Epithelial cell of prostate (primary cell): ENCODE data around the gene BNIP5.
"Not testable (repeated sequence)": the region's sequence is repeated elsewhere in the genome, so short reads cannot be mapped to it uniquely, and the experiment has no call there.

Experiments used
- DNase-seq: peaks from one replicate; pipeline ENCODE4 v3.0.0-alpha.2; 2011; ENCODE audit warnings: low read depth, low spot score
- H3K27ac ChIP-seq: fragments of 450-650 bp; 2 replicates; pipeline ENCODE4 v1.5.1; 2017; ENCODE audit warnings: mild to moderate bottlenecking

BNIP5 gene

DNA sequence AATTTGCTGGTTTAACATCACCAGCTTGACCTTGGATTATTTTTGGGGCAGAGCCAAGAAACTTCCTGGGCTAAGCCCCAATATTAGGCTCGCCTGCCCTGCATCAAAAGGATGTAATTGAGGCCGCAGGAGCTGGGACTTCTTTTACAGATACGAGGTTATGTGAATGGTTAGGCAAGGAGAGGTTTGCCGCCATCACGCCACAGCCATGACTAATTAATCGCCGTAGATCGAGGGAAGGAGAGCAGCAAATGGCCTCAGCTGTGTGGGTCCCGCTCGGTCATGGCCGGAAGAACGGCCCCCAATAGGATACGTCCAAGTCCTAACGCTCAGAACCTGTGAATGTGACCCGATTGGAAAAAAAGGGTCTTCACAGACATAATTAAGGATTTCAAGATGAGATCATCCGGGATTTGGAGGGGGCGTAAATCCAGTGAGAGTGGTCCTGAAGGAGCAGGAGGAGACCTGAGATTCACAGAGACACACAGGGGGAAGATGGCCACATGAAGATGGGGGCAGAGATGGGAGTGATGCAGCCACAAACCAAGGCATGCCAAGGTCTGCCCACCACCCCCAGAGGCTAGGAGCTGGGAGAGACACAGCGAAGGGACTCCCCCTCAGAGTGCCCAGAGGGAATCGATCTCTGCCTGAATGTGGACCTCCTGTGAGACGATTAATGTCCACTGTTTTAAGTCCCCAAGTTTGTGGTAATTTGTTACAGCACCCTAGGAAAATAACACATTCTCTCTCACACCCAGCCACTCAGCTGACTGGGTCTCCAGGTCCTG lies 10.0 kb upstream of the BNIP5 start:
- DNase-seq, result no peak
- H3K27ac ChIP-seq, result no peak overlapping the region

- DNase-seq, result no peak
- no peak overlapping the region for H3K27ac ChIP-seq
Observed at GRCh38 chr6:36345681-36346466, 9.2 kb upstream of the BNIP5 start.

GRCh38 chr6:36343109-36343680 lies 6.5 kb upstream of the BNIP5 start:
- no peak for DNase-seq

GRCh38 chr6:36340618-36341454 lies 4.1 kb upstream of the BNIP5 start:
- H3K27ac ChIP-seq, result no peak overlapping the region
- DNase-seq, result no peak

More at GRCh38 chr6:36343109-36343680, 6.5 kb upstream of the BNIP5 start:
- H3K27ac ChIP-seq, result no peak overlapping the region

- no peak overlapping the region for H3K27ac ChIP-seq
- DNase-seq, result no peak
Observed at GRCh38 chr6:36340306-36340617, 3.6 kb upstream of the BNIP5 start.

DNA sequence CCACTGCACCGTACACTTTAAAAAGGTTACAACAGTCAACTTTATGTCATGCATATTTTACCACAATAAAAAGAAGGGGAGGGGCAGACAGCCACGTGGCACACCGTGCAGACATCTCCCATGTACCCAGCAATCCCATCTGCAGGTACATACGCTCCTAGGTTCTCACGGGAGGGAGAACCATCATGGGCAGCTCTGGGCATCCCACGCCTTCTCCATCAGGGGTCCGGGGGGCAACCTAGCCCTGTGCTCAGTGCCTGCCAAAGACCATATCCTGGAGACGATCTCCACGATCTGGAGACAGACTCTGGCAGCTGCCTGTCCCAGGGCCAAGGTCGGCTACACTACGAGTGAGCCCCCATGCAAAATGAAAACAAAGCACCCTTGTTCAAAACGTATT lies 2.5 kb upstream of the BNIP5 start:
- H3K27ac ChIP-seq, result no peak overlapping the region
- DNase-seq, result no peak

GRCh38 chr6:36338223-36338622 lies 1.5 kb upstream of the BNIP5 start:
- not testable (repeated sequence) for H3K27ac ChIP-seq, DNase-seq

GRCh38 chr6:36337814-36338213 lies 1.1 kb upstream of the BNIP5 start:
- no peak for DNase-seq
- no peak overlapping the region for H3K27ac ChIP-seq

- H3K27ac ChIP-seq, result no peak overlapping the region
- DNase-seq, result no peak
Observed at GRCh38 chr6:36336208-36336710, 429 bp downstream of the BNIP5 start.

- no peak overlapping the region for H3K27ac ChIP-seq
- no peak for DNase-seq
Observed at GRCh38 chr6:36335465-36336207, 1.1 kb downstream of the BNIP5 start.

DNA sequence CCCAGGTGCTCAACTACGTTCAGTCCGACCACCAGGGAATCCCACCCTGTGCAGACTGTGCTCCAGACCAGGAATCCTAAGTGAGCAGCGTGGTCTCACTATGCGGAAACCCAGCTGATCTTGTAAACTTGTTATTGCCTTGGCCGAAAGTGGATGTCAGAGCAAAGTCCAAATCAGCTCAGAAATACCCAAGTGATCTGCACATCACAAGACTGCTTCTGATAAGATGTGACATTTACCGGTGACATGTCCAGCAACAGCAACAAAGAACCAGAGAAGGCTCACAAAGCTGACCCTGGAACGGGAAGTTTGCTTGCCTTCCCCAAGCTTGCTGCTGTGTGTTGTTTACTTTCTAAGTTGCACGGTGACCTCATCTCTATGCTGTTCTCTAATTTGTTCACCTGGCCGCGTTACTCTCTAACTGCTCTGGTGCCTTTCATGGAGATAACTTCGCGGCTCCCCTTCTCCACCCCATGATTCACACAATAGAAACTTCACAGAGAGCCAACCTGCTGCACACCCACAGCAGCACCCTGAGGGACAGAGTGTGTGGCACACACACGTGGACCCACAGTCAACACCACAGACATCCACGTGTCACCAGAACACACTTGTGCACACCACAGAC lies 1.7 kb downstream of the BNIP5 start:
- DNase-seq, result peak; percentile 52

DNA sequence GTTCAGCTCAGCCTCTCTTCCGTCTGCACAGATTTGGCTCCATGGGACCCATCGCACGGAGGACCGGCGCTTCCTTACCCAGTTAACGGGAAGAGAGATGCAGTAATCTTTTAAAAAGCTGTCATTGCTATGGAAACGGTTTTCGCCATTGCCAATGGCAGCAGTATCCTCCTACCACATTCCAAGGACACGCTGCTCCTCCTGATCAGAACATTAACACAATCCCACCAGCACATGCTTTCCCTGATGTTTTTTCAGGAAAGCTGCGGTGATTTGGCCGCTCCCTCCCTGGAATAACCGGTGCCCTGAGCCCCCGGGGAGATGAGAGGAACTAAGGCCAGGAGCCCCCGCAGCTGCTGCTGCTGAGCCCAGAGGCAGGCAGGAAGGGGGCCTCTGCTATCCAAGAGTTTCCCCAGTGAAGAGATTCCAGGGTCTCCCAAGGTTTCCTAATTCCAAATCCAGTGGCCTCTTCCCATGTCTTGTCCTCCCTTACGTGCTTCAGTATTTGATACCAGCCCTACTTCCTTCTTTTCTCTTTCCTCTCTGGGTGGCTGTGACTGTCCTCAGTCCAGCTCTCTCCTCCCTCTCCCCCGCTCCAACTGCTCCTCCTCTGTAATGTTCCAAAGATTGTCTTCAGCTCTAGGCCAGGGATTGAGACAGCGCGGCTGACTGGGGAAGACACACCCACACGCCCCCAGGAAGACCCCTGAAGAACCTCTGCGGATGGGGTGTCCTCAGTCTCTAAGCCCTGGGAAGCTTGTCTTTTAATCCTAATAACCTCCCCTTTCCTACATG lies 2.6 kb downstream of the BNIP5 start:
- DNase-seq, result no peak
- no peak overlapping the region for H3K27ac ChIP-seq

More for the DNA sequence above, 1.7 kb downstream of the BNIP5 start:
- H3K27ac ChIP-seq, result no peak overlapping the region

DNA sequence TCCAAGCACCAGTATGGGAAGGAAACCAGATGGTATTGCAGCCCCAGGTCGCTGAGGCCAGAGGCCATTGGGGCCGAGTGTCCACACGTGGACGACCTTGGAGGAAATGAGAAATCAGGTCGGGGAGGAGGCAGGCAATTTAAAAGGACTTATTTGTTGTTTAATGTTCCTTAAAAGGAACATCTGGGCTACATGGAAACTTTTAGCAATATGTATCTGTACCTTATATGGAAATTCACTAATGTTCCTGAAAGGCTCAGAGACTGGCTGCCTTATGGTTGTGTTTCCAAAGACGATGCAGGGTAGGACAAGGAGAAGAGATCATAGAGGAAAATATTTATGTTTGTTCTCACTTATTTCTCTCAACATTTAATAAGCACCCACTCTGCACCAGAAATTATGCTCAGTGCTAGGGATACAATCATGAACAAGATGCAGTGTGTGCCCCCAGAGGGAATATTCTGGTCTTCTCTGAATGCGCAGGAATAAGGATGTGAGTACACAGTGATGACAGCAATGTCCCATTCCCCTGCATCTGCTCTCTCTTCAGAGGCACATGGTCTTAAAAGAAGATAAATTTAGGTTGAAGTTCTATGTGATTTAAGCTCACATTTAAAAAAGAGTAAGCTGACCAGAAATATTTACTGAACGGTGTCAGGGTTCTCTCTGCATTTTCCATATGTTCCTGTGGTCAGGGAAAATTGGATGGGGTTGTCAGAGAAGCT lies 3.4 kb downstream of the BNIP5 start:
- H3K27ac ChIP-seq, result no peak overlapping the region
- no peak for DNase-seq

DNA sequence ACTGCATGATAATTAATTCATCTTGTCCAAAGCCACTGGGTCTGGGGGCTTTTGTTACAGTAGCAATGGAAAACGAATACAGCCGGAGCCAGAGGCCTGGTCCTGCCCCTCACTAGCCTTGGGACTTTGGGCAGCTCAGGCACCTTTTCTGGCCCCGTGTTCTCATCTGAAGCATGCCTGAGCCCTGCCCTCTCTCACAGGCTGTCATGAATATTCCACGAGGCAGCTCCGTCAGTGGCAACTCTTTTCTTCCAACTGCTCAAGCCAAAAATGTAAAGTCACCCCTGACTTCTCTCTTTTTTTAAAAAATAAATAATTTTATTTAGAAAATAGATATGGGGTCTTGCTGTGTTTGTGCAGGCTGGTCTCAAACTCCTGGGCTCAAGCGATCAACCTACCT lies 5.3 kb downstream of the BNIP5 start:
- H3K27ac ChIP-seq, result no peak overlapping the region
- no peak for DNase-seq

DNA sequence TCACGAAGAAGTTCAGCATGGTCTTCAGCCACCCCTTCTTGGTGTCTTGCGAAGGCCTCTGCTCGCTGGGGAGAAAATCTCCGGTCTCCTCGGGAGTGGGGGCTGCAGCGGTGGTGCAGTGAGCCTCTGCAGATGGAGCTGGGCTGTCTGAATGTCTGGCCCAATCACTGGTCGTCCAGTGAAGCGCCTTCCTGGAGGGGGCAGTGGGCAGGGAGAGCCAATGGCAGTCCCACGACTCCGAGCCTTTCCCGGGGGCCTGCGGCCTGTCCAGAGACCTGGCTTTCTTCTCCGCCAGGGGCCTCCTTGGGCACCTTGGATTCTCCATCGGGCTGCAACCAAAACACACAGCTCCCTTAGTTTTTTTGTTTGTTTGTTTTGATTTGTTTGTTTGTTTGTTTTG lies 6.3 kb downstream of the BNIP5 start:
- no peak for DNase-seq
- no peak overlapping the region for H3K27ac ChIP-seq

DNA sequence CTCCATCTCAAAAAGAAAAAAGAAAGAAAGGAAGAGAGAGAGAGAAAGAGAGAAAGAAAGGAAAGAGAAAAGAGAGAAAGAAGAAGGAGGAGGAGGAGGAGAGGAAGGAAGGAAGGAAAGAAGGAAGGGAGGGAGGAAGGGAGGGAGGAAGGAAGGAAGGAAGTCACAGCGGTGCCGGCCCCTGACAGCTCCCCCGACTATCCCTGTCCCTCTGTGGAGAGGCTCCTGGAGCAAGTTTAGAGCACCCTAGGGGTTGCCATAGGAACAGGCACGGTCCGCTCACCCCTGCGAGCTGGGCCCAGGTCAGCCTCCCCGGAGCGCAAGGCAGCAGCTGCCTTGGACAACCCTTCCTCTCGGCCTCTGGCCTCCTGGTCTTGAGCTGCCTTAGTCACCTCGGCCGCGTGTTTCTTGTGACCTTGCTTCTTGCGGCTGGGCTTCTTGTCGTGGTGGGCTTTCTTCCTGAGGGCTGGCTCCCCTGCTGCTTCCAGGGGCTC lies 6.8 kb downstream of the BNIP5 start:
- no peak for DNase-seq
- no peak overlapping the region for H3K27ac ChIP-seq

GRCh38 chr6:36328600-36328999 lies 8.1 kb downstream of the BNIP5 start:
- no peak overlapping the region for H3K27ac ChIP-seq
- no peak for DNase-seq

DNA sequence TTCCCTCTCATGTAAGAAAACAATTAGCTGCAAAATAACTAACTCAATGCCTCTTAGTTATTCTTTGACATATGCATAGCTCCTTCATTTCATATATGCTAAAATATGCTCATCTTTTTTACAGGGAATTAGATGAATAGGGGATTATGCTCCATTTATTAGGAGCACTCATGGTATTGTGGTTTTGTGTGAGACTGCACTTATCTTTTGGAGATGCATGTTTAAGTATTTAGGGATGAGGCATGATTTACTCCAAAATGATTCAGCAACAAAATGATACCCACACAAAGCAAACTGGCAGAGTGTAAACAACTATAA lies 8.8 kb downstream of the BNIP5 start:
- no peak for DNase-seq
- no peak overlapping the region for H3K27ac ChIP-seq
